Measurements from ENCODE around the gene PYGO1. TPM values are rescaled to one million over a fixed set of nuclear protein-coding genes. Genes with fewer than 3 reads are reported as not detected.
"Not testable (repeated sequence)": the region's sequence is repeated elsewhere in the genome, so short reads cannot be mapped to it uniquely, and the experiment has no call there.

PYGO1 gene
- total RNA-seq, 1 experiment from 2014 or later, result 0.24 TPM

- H3K27me3 ChIP-seq (ENCODE audit: control insufficient read depth, insufficient read depth, low read length), result no peaks in the 10 kb centered on the region
- no peaks in the 10 kb centered on the region for H3K36me3 ChIP-seq (replicated peaks; ENCODE audit: control insufficient read depth, insufficient read depth, low read length)
- no peak for DNase-seq
- H3K4me3 ChIP-seq (ENCODE audit: insufficient read depth, low read depth, low read length), result no peak overlapping the region
Observed at GRCh38 chr15:55507567-55507966, 80.6 kb downstream of the PYGO1 start.

GRCh38 chr15:55505407-55505806 is 82.7 kb downstream of the PYGO1 start:
- not testable (repeated sequence) for H3K27me3 ChIP-seq (ENCODE audit: control insufficient read depth, insufficient read depth, low read length); H3K36me3 ChIP-seq (replicated peaks; ENCODE audit: control insufficient read depth, insufficient read depth, low read length); H3K4me3 ChIP-seq (ENCODE audit: insufficient read depth, low read depth, low read length); DNase-seq

- Histone ChIP-seq H3K36me3 (replicated peaks; ENCODE audit: control insufficient read depth, insufficient read depth, low read length) (no peaks in the 10 kb centered on the region), H3K4me3 (ENCODE audit: insufficient read depth, low read depth, low read length) (no peak overlapping the region)
- DNase-seq, result no peak
Observed at GRCh38 chr15:55499151-55499550, 89.0 kb downstream of the PYGO1 start.

GRCh38 chr15:55498109-55498938 is 89.8 kb downstream of the PYGO1 start:
- H3K27me3 ChIP-seq (ENCODE audit: control insufficient read depth, insufficient read depth, low read length); H3K36me3 ChIP-seq (replicated peaks; ENCODE audit: control insufficient read depth, insufficient read depth, low read length): not testable (repeated sequence)
- peak; percentile 84 for DNase-seq
- peak overlapping the region; percentile 57 for H3K4me3 ChIP-seq (ENCODE audit: insufficient read depth, low read depth, low read length)

More at GRCh38 chr15:55499151-55499550, 89.0 kb downstream of the PYGO1 start:
- H3K27me3 ChIP-seq (ENCODE audit: control insufficient read depth, insufficient read depth, low read length), result no peaks in the 10 kb centered on the region

- no peak for DNase-seq
- Histone ChIP-seq H3K4me3 (ENCODE audit: insufficient read depth, low read depth, low read length) (no peak overlapping the region), H3K36me3 (replicated peaks; ENCODE audit: control insufficient read depth, insufficient read depth, low read length) (no peaks in the 10 kb centered on the region), H3K27me3 (ENCODE audit: control insufficient read depth, insufficient read depth, low read length) (no peaks in the 10 kb centered on the region)
Observed at GRCh38 chr15:55496716-55497115, 91.4 kb downstream of the PYGO1 start.

GRCh38 chr15:55494931-55495330 is 93.2 kb downstream of the PYGO1 start:
- Histone ChIP-seq H3K4me3 (ENCODE audit: insufficient read depth, low read depth, low read length) (no peak overlapping the region), H3K36me3 (replicated peaks; ENCODE audit: control insufficient read depth, insufficient read depth, low read length) (no peaks in the 10 kb centered on the region), H3K27me3 (ENCODE audit: control insufficient read depth, insufficient read depth, low read length) (no peaks in the 10 kb centered on the region)
- DNase-seq, result no peak

GRCh38 chr15:55488952-55489600 is 99.1 kb downstream of the PYGO1 start:
- not testable (repeated sequence) for H3K27me3 ChIP-seq (ENCODE audit: control insufficient read depth, insufficient read depth, low read length); H3K4me3 ChIP-seq (ENCODE audit: insufficient read depth, low read depth, low read length); H3K36me3 ChIP-seq (replicated peaks; ENCODE audit: control insufficient read depth, insufficient read depth, low read length); DNase-seq

Other genes starting within 250 kb of the PYGO1 start
- 14.3 and 23.8 TPM in 2 replicates for gene CCPG1, start 180.0 kb downstream of the PYGO1 start, total RNA-seq (2014; rRNA removed; shearing (Covaris generic))
- gene PIERCE2, start 179.8 kb downstream of the PYGO1 start, total RNA-seq (2014; rRNA removed; shearing (Covaris generic)), result 1.5 and 3.1 TPM in 2 replicates
- 0.48 and 1.1 TPM in 2 replicates for gene DNAAF4, start 80.1 kb downstream of the PYGO1 start, total RNA-seq (2014; rRNA removed; shearing (Covaris generic))
- 2.0 and 2.9 TPM in 2 replicates for gene PRTG, start 154.8 kb upstream of the PYGO1 start, total RNA-seq (2014; rRNA removed; shearing (Covaris generic))